Suppressor macrophage treated with lipopolysaccharide for 4 hours (primary cell): ENCODE results near the gene CBLL2.
"Not testable (repeated sequence)": the region's sequence is repeated elsewhere in the genome, so short reads cannot be mapped to it uniquely, and the experiment has no call there.

Source experiments
- DNase-seq: peaks from one replicate; pipeline ENCODE4 v3.0.0-alpha.2; 2020

CBLL2 gene

GRCh38 chrX:22272613-22273012 lies at the start of gene CBLL2:
CBLL2 (plus strand) TSS chrX:22272913; CDS start chrX:22272992, 79 bp downstream.
- no peak for DNase-seq

GRCh38 chrX:22234380-22234779 lies 38.3 kb upstream of the CBLL2 start:
- no peak for DNase-seq

- no peak for DNase-seq
Observed at GRCh38 chrX:22237479-22237878, 35.2 kb upstream of the CBLL2 start.

- no peak for DNase-seq
Observed at GRCh38 chrX:22246620-22247019, 26.1 kb upstream of the CBLL2 start.

- DNase-seq, result no peak
Observed at GRCh38 chrX:22247169-22247568, 25.5 kb upstream of the CBLL2 start.

- DNase-seq, result no peak
Observed at GRCh38 chrX:22248401-22248800, 24.3 kb upstream of the CBLL2 start.

GRCh38 chrX:22249371-22249770 lies 23.3 kb upstream of the CBLL2 start:
- no peak for DNase-seq

- DNase-seq, result no peak
Observed at GRCh38 chrX:22268706-22269105, 4.0 kb upstream of the CBLL2 start.

- no peak for DNase-seq
Observed at GRCh38 chrX:22273714-22274317, 1.1 kb downstream of the CBLL2 start.

- DNase-seq, result no peak
Observed at GRCh38 chrX:22276781-22277180, 4.1 kb downstream of the CBLL2 start.

- DNase-seq, result no peak
Observed at GRCh38 chrX:22278375-22278774, 5.7 kb downstream of the CBLL2 start.

GRCh38 chrX:22289209-22289608 lies 16.5 kb downstream of the CBLL2 start:
- not testable (repeated sequence) for DNase-seq

- no peak for DNase-seq
Observed at GRCh38 chrX:22296871-22297270, 24.2 kb downstream of the CBLL2 start.

GRCh38 chrX:22300130-22300529 lies 27.4 kb downstream of the CBLL2 start:
- DNase-seq, result no peak

GRCh38 chrX:22310779-22311178 lies 38.1 kb downstream of the CBLL2 start:
- DNase-seq, result no peak

- no peak for DNase-seq
Observed at GRCh38 chrX:22313766-22314165, 41.1 kb downstream of the CBLL2 start.

- no peak for DNase-seq
Observed at GRCh38 chrX:22314211-22314610, 41.5 kb downstream of the CBLL2 start.

GRCh38 chrX:22314692-22315091 lies 42.0 kb downstream of the CBLL2 start:
- DNase-seq, result no peak

- DNase-seq, result no peak
Observed at GRCh38 chrX:22315151-22315550, 42.4 kb downstream of the CBLL2 start.

- no peak for DNase-seq
Observed at GRCh38 chrX:22320236-22320873, 47.6 kb downstream of the CBLL2 start.

- no peak for DNase-seq
Observed at GRCh38 chrX:22323541-22323940, 50.8 kb downstream of the CBLL2 start.
